ENCODE results near the gene WDR72. TPM values are rescaled to one million over a fixed set of nuclear protein-coding genes. Genes with fewer than 3 reads are reported as not detected.

WDR72 gene
- polyA plus RNA-seq, 1 experiment = not detected

- DNase-seq (ENCODE audit: low read depth) = no peak
- ChIA-PET CTCF (no interaction called here), POLR2A (no interaction called here)
- no peaks in the 10 kb centered on the region for H3K27me3 ChIP-seq (ENCODE audit: control insufficient read depth, insufficient read depth, low read length)
- no peaks in the 10 kb centered on the region for H3K36me3 ChIP-seq (ENCODE audit: control insufficient read depth, insufficient read depth, low read length)
- no peak for TF ChIP-seq CTCF (IDR thresholded peaks at IDR 0.05; ENCODE audit: insufficient read depth, low read depth, low read length)
- H3K4me3 ChIP-seq (ENCODE audit: low read depth, low read length) = no peak overlapping the region
Measured at GRCh38 chr15:53525894-53526293, 233.6 kb downstream of the WDR72 start.

GRCh38 chr15:53522991-53523390 is 236.5 kb downstream of the WDR72 start:
- no peak for TF ChIP-seq CTCF (IDR thresholded peaks at IDR 0.05; ENCODE audit: insufficient read depth, low read depth, low read length)
- Histone ChIP-seq H3K27me3 (ENCODE audit: control insufficient read depth, insufficient read depth, low read length) (no peaks in the 10 kb centered on the region), H3K4me3 (ENCODE audit: low read depth, low read length) (no peak overlapping the region), H3K36me3 (ENCODE audit: control insufficient read depth, insufficient read depth, low read length) (no peaks in the 10 kb centered on the region)
- POLR2A ChIA-PET = no interaction called here
- CTCF ChIA-PET = no interaction called here
- no peak for DNase-seq (ENCODE audit: low read depth)

- Histone ChIP-seq H3K36me3 (ENCODE audit: control insufficient read depth, insufficient read depth, low read length) (no peaks in the 10 kb centered on the region), H3K4me3 (ENCODE audit: low read depth, low read length) (no peak overlapping the region), H3K27me3 (ENCODE audit: control insufficient read depth, insufficient read depth, low read length) (no peaks in the 10 kb centered on the region)
- no peak for TF ChIP-seq CTCF (IDR thresholded peaks at IDR 0.05; ENCODE audit: insufficient read depth, low read depth, low read length)
- no peak for DNase-seq (ENCODE audit: low read depth)
- POLR2A ChIA-PET = no interaction called here
- CTCF ChIA-PET = no interaction called here
Measured at GRCh38 chr15:53520996-53521395, 238.5 kb downstream of the WDR72 start.

DNA sequence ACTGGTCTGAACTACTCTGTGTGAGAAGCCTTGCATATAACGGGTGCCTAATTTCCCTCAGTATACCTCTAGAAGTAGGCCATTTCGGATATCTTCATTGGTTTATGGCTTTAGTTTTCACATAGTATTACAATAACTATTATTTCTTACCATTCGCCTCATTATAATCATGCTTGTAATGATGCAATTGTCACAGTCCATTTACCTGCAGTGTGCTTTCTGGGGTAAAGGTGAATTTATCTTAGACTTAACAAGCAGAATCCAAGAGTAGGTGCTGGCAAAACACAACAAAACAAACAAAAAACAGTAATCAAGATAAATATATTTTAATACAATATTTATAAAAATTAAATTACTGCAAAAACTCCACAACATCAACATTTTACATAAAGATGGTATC is 246.0 kb downstream of the WDR72 start:
- H3K27me3 ChIP-seq (ENCODE audit: control insufficient read depth, insufficient read depth, low read length) = no peaks in the 10 kb centered on the region
- POLR2A ChIA-PET = no interaction called here
- no peak for DNase-seq (ENCODE audit: low read depth)
- no peak overlapping the region for H3K4me3 ChIP-seq (ENCODE audit: low read depth, low read length)
- TF ChIP-seq CTCF (IDR thresholded peaks at IDR 0.05; ENCODE audit: insufficient read depth, low read depth, low read length) = no peak
- no peaks in the 10 kb centered on the region for H3K36me3 ChIP-seq (ENCODE audit: control insufficient read depth, insufficient read depth, low read length)
- CTCF ChIA-PET = no interaction called here

DNA sequence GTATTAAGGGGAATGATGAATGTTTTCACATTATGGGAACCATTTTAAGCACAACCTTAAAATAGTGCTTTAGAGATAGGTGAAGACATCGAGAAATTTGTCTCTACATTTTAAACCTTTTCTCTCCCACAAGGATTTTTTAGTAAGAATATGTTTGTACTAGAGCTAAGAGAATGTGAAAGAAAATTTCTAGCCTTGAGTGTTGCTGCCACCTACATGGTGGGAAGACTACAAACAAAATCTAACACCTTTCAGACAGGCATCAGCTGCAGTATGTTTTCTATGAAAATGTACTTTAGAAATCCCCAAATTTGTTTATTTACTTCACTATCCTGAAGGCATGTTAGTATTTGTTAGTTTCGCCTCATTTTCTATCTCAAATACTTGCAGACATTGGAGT is 247.4 kb downstream of the WDR72 start:
- Histone ChIP-seq H3K36me3 (ENCODE audit: control insufficient read depth, insufficient read depth, low read length) (no peaks in the 10 kb centered on the region), H3K4me3 (ENCODE audit: low read depth, low read length) (no peak overlapping the region), H3K27me3 (ENCODE audit: control insufficient read depth, insufficient read depth, low read length) (no peaks in the 10 kb centered on the region)
- ChIA-PET POLR2A (no interaction called here), CTCF (no interaction called here)
- no peak for DNase-seq (ENCODE audit: low read depth)
- no peak for TF ChIP-seq CTCF (IDR thresholded peaks at IDR 0.05; ENCODE audit: insufficient read depth, low read depth, low read length)
